ENCODE measurements around the gene SDF2.

Gene SDF2

GRCh38 chr17:28661635-28662526 is at the start of gene SDF2, which contains the start of gene SUPT6H:
TSS of gene SDF2 (minus strand) at chr17:28661906. CDS start at chr17:28661876, 30 bp downstream.
TSS of gene SUPT6H (plus strand) at chr17:28662205. CDS start at chr17:28673402, 11,197 bp downstream.
- peak; percentile 95 for DNase-seq (ENCODE audit: low spot score)

- DNase-seq (ENCODE audit: low spot score) = peak; percentile 96
Measured at GRCh38 chr17:28710861-28711722, 49.4 kb upstream of the SDF2 start.

- DNase-seq (ENCODE audit: low spot score) = no peak
Measured at GRCh38 chr17:28707339-28707720, 45.6 kb upstream of the SDF2 start.

GRCh38 chr17:28706471-28707338 is 45.0 kb upstream of the SDF2 start:
- no peak for DNase-seq (ENCODE audit: low spot score)

- no peak for DNase-seq (ENCODE audit: low spot score)
Measured at GRCh38 chr17:28705728-28706334, 44.1 kb upstream of the SDF2 start.

- DNase-seq (ENCODE audit: low spot score) = no peak
Measured at GRCh38 chr17:28705074-28705659, 43.5 kb upstream of the SDF2 start.

GRCh38 chr17:28704219-28704858 is 42.6 kb upstream of the SDF2 start:
- DNase-seq (ENCODE audit: low spot score) = no peak

GRCh38 chr17:28703552-28704218 is 42.0 kb upstream of the SDF2 start:
- no peak for DNase-seq (ENCODE audit: low spot score)

- no peak for DNase-seq (ENCODE audit: low spot score)
Measured at GRCh38 chr17:28702752-28703150, 41.0 kb upstream of the SDF2 start.

GRCh38 chr17:28702026-28702751 is 40.5 kb upstream of the SDF2 start:
- DNase-seq (ENCODE audit: low spot score) = no peak

- no peak for DNase-seq (ENCODE audit: low spot score)
Measured at GRCh38 chr17:28700830-28701492, 39.3 kb upstream of the SDF2 start.

GRCh38 chr17:28700278-28700677 is 38.6 kb upstream of the SDF2 start:
- no peak for DNase-seq (ENCODE audit: low spot score)

- DNase-seq (ENCODE audit: low spot score) = no peak
Measured at GRCh38 chr17:28698253-28698941, 36.7 kb upstream of the SDF2 start.

GRCh38 chr17:28693869-28694268 is 32.2 kb upstream of the SDF2 start:
- DNase-seq (ENCODE audit: low spot score) = no peak

- no peak for DNase-seq (ENCODE audit: low spot score)
Measured at GRCh38 chr17:28689011-28689410, 27.3 kb upstream of the SDF2 start.

- DNase-seq (ENCODE audit: low spot score) = no peak
Measured at GRCh38 chr17:28688481-28688880, 26.8 kb upstream of the SDF2 start.

GRCh38 chr17:28686296-28686695 is 24.6 kb upstream of the SDF2 start:
- DNase-seq (ENCODE audit: low spot score) = no peak

- no peak for DNase-seq (ENCODE audit: low spot score)
Measured at GRCh38 chr17:28685366-28685765, 23.7 kb upstream of the SDF2 start.

All from GM03348 (cell line).